NCI-H2107 treated with DMSO at 0.1 percent for 48 hours (cell line): ENCODE measurements around the gene PILRB.

ENCODE experiments used
- DNase-seq: peaks from one replicate; lab custom pipeline; 2025; ENCODE audit not compliant: unreplicated experiment; lab: John Stamatoyannopoulos, UW

PILRB gene

DNA sequence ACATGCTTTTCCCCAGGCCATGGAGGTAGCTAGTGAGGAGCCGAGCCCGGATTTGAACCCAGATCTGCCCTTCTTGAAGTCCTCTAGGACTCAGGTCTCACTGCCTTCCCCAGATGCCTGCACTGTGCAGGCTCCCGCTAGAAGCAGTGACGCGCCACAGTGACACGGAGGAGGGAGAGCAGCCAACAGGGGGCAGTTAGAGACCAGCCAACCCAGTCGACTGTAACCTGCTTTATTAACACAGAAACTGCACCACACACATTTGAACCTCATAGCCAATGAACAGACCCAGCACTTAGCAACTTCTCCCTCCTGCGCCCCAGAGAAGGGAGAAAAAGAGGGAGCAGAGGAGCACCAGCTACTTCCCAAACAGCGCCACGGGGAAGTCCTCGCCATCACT, 42.7 kb downstream of the PILRB start:
- DNase-seq = no peak

DNA sequence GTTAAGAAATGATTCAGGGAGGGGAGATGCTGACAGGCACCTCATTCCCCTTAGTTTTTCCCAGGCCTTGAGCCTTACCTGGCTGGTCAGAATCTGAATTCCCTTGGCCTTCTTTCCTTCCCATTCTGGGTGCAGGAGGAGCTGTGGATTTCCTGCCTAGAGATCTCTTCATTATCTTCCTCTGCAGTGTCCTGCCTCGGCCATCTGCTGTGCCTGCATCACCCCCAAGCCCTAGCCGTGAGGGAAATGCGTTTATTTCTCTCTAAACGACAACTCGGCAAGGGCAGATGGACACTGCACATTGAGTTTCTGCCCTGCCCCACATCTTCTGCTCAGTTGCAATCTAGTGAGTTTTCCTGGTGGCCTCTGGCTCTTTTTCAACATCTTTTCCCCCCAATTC, 43.9 kb downstream of the PILRB start:
- DNase-seq = no peak

DNA sequence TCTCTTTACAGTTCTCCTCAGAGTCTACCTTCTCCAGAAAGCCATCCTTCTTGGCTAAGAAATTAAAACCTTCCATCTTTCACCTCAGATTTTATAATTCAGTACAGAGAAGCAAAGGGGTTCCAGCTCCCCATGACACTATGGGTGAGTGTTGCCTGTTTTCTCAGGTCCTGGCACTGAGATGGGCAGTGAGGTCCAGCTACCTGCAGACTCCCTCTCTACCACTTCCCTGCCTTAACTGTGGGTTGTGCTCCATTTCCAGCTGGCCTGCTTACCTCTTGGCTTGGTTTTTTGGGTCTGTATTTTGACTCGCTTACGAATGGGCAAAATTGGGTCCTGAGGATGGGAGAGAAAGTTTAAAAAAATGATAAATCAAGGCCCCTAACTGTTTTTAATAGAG, 44.3 kb downstream of the PILRB start:
- DNase-seq = no peak

DNA sequence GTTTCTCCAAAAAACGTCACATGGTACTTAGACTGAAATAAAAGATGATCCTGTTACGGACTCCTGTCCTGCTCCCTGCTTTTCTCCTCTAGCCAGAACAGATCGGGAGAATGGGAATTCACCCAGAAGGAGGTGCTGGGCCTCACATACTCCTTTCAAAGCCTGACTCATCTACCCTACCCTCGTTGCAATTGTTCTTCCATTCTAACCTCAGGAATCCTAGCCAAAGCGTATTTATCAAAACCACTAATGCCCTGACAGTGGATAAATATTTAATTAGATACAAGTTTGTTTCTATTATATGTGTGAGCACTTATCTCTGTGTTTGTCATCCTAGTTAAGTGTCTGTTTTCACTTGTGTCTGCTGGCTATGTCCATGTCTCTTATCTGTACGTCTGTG, 48.9 kb downstream of the PILRB start:
- no peak for DNase-seq

DNA sequence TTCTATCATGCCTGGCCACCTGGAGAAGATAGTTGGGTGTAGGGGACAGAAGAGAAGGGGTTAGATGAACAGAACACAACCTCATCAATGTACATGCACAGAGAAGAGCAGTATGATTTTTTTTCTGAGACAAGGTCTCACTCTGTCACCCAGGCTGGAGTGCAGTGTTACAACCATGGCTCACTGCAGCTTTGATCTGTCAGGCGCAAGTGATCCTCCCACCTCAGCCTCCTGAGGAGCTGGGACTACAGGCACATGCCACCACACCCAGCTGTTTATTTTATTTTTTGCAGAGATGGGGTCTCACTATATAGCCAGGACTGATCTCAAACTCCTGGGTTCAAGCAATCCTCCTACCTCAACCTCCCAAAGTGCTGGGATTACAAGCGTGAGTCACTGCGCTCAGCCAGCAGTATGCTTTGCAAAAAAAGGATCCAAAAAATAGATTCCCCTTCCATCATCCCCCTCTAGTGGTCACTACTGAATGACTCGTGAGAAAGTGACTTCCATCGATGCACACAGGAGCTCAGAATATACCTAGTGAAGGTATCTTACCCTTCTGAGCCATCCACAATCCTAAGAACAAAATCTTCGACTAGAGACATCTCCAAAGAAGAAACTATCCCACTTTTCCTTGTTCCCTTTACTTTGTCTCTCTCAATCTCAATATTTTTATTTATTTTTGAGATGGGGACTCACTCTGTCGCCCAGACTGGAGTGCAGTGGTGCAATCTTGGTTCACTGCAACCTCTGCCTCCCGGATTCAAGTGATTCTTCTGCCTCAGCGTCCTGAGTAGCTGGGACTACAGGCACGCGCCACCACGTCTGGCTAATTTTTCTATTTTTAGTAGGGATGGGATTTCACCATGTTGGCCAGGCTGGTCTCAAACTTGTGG, 49.6 kb downstream of the PILRB start:
- DNase-seq = peak; percentile 34

DNA sequence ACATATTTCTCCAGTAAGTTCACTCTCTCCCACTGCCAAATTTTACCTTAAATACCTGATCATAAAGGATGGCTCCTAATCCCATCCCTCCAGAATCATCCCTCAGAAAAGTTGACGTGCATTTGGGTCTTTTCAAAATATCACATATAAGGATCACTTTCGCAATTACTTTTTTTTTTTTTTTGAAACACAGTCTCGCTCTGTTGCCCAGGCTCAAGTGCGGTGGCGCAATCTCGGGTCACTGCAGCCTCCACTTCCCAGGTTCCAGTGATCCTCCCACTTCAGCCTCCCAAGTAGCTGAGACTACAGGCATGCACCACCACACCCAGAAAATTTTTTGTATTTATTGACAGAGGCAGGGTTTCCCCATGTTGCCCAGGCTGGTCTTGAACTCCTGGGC, 53.2 kb downstream of the PILRB start:
- DNase-seq = no peak

DNA sequence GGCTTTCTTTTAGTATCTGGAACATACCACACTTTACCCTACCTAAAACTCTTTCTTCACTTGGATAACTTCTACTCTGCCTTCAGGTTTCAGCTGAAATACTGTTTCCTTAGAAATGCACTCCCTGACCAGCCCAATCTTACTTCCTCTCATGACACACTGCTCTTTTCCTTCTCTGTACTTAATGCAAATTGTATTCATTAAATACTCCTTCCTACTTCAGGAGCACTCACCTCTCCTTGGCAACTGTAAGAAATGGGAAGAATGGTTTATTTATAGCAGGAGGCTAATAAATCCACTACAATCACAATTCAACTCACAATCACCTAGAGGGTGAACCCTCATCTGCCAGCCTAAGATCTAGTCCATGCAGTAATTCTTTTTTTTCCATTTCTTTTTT, 55.4 kb downstream of the PILRB start:
- no peak for DNase-seq

DNA sequence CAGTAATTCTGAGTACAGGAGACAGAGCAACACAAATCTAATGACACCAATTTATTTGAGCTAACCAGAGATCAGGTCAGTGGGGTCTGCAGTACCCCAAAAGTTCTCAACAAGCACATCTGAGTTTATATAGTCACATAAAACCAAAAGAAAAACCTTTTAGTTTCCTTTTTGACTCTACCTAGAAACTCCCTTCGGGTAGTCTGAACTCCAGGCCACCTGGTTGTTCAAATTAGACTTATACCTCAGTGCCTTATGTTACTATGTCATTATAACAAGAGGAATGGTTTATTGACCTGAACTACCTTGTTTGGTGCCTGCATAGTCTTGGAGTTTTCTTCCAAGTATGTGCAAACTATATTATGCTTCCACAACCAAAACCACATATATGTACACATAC, 56.0 kb downstream of the PILRB start:
- no peak for DNase-seq

DNA sequence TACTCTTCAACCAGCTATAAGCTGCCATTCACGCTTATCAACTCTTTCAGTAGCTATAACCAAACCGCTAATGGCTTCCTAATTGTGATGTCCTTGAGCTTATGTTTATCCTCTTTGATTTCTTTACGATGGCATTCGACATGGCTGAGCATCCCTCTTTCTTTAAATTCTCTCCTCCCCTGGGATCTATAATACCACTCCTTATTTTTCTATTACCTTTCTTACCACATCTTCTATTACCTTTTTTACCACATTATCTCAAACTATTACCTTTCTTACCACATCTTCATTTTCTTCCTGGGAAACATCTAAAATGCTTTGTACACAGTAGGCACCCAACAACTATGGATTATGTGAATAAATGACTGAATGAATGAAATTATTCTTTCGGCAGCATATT, 57.5 kb downstream of the PILRB start:
- DNase-seq = no peak
